Right lobe of liver (tissue), 6 donors: ENCODE measurements around the gene CD274. TPM values are rescaled to one million over a fixed set of nuclear protein-coding genes. Genes with fewer than 3 reads are reported as not detected.

Experiments used
- ATAC-seq, 4 donors: fragments of 200-7000 bp; cut with Tn5 transposase; one replicate each; pipeline ENCODE4 v1.9.1; 2020; ENCODE audit warnings: mild to moderate bottlenecking in 4 of 4, moderate library complexity in 4 of 4
- DNase-seq, 3 donors: peaks; one replicate each; pipeline ENCODE4 v3.0.0-alpha.2; 2020
- H3K27ac ChIP-seq, 3 donors: fragments of 200-600 bp; one replicate each; pipeline ENCODE4 v1.8.0; 2022
- H3K27me3 ChIP-seq, 2 donors: fragments of 200-600 bp; one replicate each; pipeline ENCODE4 v1.8.0; 2022
- H3K36me3 ChIP-seq, 4 donors: fragments of 200-600 bp; sonication (generic) in 1 of 4; one replicate each; pipeline versions ENCODE4 v1.5.1 to v1.8.0; 2017 to 2022; ENCODE audit warnings: control low read depth in 1 of 4
- H3K4me1 ChIP-seq, 4 donors: fragments of 200-600 bp; sonication (generic) in 1 of 4; one replicate each; pipeline versions ENCODE4 v1.5.1 to v1.8.0; 2017 to 2022; ENCODE audit warnings: control low read depth in 1 of 4
- H3K4me3 ChIP-seq, 3 donors: fragments of 200-600 bp; one replicate each; pipeline ENCODE4 v1.8.0; 2022
- H3K9me3 ChIP-seq, 4 donors: fragments of 200-600 bp; sonication (generic) in 1 of 4; one replicate each; pipeline versions ENCODE4 v1.5.1 to v1.8.0; 2017 to 2022; ENCODE audit warnings: control low read depth in 1 of 4
- CTCF ChIP-seq, 4 donors: fragments of 200-600 bp in 3 of 4; fragments of 450-650 bp in 1 of 4; IDR thresholded peaks; one replicate each; pipeline versions ENCODE4 v1.5.1 to v1.8.0; 2016 to 2022; ENCODE audit warnings: antibody characterized with exemption in 4 of 4, mild to moderate bottlenecking in 2 of 4
- POLR2A ChIP-seq: fragments of 450-650 bp; IDR thresholded peaks from one replicate; pipeline ENCODE4 v1.6.1; 2017; ENCODE audit warnings: antibody characterized with exemption, mild to moderate bottlenecking
- WGBS: methylation state at CpG from one replicate; pipeline ENCODE4 v1.1.6; 2018; ENCODE audit warnings: low coverage, low lambda C conversion rate; ENCODE audit not compliant: insufficient coverage; ENCODE audit errors: missing lambda C conversion rate; 5-methylcytosine and 5-hydroxymethylcytosine counted together
- intact Hi-C, 2 donors: fragments of 100-400 bp; cut with DNase I; formaldehyde crosslinking; loops; one replicate each; pipeline versions ENCODE4 v1.11.2 to v1.14.1; 2022
- total RNA-seq, 6 experiments: library from RNA; depleted of rRNA in 2 of 6; stranded (reverse); fragments of >200 nt in 2 of 6; fragmentation: NEBNext Ultra II Directional in 3 of 6; extraction: Animal tissue kit (Norgen Biotek cat#: 25700) in 3 of 6; gene quantifications; one replicate each; pipeline versions ENCODE4 v1.1.0 to v1.2.4, GENCODE V29; 2016 to 2023
- donor health status: DM: no; HTN: yes; CAD: no.
- donor health status: DM: no; HTN: no; CAD: no.
- donor health status: DM: no; HTN: no; CAD: no.
- donor health status: DM: no; HTN: yes; CAD: no.
- donor health status: DM: no; HTN: yes; CAD: no.

Gene CD274
- total RNA-seq, 6 experiments from 2014 or later: 0.87 to 3.7 (median 1.5) TPM

- H3K9me3 ChIP-seq: no peaks in the 10 kb centered on the region
- H3K4me1 ChIP-seq: no peaks in the 10 kb centered on the region
- ATAC-seq (no peak), DNase-seq (no peak)
- H3K36me3 ChIP-seq: no peaks in the 10 kb centered on the region
- intact Hi-C loops: no loop called here
- no peak for TF ChIP-seq CTCF (IDR thresholded peaks at IDR 0.05)
- TF ChIP-seq POLR2A: no peak
- H3K4me3 ChIP-seq: no peak overlapping the region
- 60% methylated on average over 2 of the region's 2 CpGs for WGBS
- H3K27me3 ChIP-seq: no peaks in the 10 kb centered on the region
- no peak overlapping the region for H3K27ac ChIP-seq
Observed at GRCh38 chr9:5512658-5513452, 62.5 kb downstream of the CD274 start.

GRCh38 chr9:5513966-5514616 is 63.7 kb downstream of the CD274 start:
- no peaks in the 10 kb centered on the region for H3K4me1 ChIP-seq
- ATAC-seq (no peak), DNase-seq (no peak)
- 64% methylated on average over 2 of the region's 2 CpGs for WGBS
- no peak overlapping the region for H3K27ac ChIP-seq
- TF ChIP-seq POLR2A (no peak), CTCF (IDR thresholded peaks at IDR 0.05) (no peak)
- H3K4me3 ChIP-seq: no peak overlapping the region
- intact Hi-C loops: no loop called here
- no peaks in the 10 kb centered on the region for H3K36me3 ChIP-seq
- H3K9me3 ChIP-seq: no peaks in the 10 kb centered on the region
- H3K27me3 ChIP-seq: no peaks in the 10 kb centered on the region

GRCh38 chr9:5514617-5515260 is 64.4 kb downstream of the CD274 start:
- no peaks in the 10 kb centered on the region for H3K4me1 ChIP-seq
- no peaks in the 10 kb centered on the region for H3K27me3 ChIP-seq
- no peak overlapping the region for H3K4me3 ChIP-seq
- WGBS: 72% methylated on average over 6 of the region's 6 CpGs
- H3K36me3 ChIP-seq: no peaks in the 10 kb centered on the region
- ATAC-seq (no peak), DNase-seq (no peak)
- H3K9me3 ChIP-seq: no peaks in the 10 kb centered on the region
- intact Hi-C loops: no loop called here
- TF ChIP-seq CTCF (IDR thresholded peaks at IDR 0.05) (no peak), POLR2A (no peak)
- H3K27ac ChIP-seq: no peak overlapping the region

- Histone ChIP-seq H3K27me3 (no peaks in the 10 kb centered on the region), H3K9me3 (no peaks in the 10 kb centered on the region), H3K4me3 (no peak overlapping the region), H3K27ac (no peak overlapping the region), H3K36me3 (no peaks in the 10 kb centered on the region), H3K4me1 (no peaks in the 10 kb centered on the region)
- WGBS: 70% methylated on average over 3 of the region's 4 CpGs
- TF ChIP-seq POLR2A (no peak), CTCF (IDR thresholded peaks at IDR 0.05) (no peak)
- ATAC-seq (no peak), DNase-seq (no peak)
- intact Hi-C loops: no loop called here
Observed at GRCh38 chr9:5515261-5515650, 64.9 kb downstream of the CD274 start.
